GM12873 (cell line): Measurements from ENCODE around the gene SERINC1.

Experiments
- TF ChIP-seq, protein P1 (sequence below): IDR thresholded peaks from 2 replicates; pipeline ENCODE4 v1.5.1; 2012; ENCODE audit warnings: low read depth, mild to moderate bottlenecking, moderate library complexity, low read length, control low read depth; ENCODE audit not compliant: insufficient read depth; ENCODE audit errors: missing control alignments

SERINC1 gene

DNA sequence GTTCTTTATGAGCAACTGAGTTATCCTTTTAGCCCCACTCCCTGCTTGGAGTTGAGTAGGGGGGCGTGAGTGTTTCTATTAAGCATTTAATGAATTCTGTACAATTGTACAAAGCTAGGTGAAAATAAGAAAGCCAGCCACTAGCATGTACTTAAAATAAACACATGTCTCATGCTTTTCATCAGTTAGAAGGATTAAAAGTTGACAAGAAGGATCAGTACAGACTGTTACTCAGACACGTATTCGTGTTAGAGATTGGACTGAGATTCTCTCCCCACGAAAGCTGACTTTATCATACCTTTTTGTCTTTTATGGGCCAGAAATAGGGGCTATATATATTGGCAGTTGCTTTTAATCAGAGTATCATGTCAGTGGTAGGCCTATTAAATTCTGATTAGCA, 70.5 kb downstream of the SERINC1 start:
- TF ChIP-seq, protein P1, sequence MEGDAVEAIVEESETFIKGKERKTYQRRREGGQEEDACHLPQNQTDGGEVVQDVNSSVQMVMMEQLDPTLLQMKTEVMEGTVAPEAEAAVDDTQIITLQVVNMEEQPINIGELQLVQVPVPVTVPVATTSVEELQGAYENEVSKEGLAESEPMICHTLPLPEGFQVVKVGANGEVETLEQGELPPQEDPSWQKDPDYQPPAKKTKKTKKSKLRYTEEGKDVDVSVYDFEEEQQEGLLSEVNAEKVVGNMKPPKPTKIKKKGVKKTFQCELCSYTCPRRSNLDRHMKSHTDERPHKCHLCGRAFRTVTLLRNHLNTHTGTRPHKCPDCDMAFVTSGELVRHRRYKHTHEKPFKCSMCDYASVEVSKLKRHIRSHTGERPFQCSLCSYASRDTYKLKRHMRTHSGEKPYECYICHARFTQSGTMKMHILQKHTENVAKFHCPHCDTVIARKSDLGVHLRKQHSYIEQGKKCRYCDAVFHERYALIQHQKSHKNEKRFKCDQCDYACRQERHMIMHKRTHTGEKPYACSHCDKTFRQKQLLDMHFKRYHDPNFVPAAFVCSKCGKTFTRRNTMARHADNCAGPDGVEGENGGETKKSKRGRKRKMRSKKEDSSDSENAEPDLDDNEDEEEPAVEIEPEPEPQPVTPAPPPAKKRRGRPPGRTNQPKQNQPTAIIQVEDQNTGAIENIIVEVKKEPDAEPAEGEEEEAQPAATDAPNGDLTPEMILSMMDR = no peak

- TF ChIP-seq, protein P1 = no peak
Measured at GRCh38 chr6:122400462-122401089, 71.0 kb downstream of the SERINC1 start.

DNA sequence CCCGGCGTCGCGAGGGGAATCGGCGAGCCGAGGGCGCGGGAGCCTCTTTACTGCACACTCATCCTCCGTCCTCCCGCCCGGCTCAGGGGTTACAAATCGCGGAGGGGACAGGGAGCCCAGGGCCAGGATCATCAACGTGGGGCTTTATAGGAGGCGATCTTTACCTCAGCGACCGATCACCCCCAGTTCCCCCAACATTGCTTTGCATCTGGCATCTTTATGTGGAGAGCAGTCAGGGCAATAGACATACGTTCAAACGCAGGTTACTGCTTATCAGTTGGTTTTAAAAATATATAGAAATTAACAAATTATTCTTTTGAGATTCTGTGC, 71.5 kb downstream of the SERINC1 start:
- TF ChIP-seq, protein P1 = no peak

DNA sequence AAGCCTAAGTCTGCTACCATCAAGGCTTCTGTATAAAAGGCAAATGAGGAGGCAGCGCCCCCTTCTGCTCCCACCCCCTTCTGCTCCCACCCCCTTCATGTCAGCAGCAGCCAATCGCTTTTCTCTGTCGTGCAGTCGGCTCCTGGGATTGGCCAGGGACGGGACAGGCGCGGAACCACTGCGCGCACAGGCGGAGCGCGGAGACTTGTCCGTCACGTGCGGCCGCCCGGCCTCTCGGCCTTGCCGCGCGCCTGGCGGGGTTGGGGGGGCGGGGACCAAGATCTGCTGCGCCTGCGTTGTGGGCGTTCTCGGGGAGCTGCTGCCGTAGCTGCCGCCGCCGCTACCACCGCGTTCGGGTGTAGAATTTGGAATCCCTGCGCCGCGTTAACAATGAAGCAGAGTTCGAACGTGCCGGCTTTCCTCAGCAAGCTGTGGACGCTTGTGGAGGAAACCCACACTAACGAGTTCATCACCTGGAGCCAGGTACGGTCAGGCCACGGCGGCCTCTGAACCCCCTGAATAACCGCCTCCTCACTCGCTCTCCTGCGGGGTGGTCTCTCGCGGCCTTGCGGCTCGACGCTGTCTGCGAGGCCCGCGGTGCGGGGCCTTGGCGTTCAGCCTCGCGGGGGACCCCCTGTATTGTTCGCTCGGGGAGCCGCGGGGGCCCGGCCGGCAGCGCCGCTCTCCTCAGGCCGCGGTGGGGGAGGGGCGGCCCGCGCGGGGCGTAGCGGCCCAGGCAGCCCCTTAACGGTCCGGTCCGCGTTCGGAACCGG, 72.1 kb downstream of the SERINC1 start, which contains the start of gene HSF2:
Gene HSF2 (plus strand): TSS at position 305 of the 773 bp plus-strand sequence. CDS start 86 bp downstream, at position 391.
- TF ChIP-seq, protein P1 = peak; percentile 20

GRCh38 chr6:122399055-122399347, 72.6 kb downstream of the SERINC1 start:
- TF ChIP-seq, protein P1 = no peak

GRCh38 chr6:122394016-122394415, 77.6 kb downstream of the SERINC1 start:
- TF ChIP-seq, protein P1 = no peak

- TF ChIP-seq, protein P1 = no peak
Measured at GRCh38 chr6:122393351-122393896, 78.2 kb downstream of the SERINC1 start.
